ENCODE measurements around the gene ZFR2.
"Not testable (repeated sequence)": the region's sequence is repeated elsewhere in the genome, so short reads cannot be mapped to it uniquely, and the experiment has no call there.

The ZFR2 gene

GRCh38 chr19:3874695-3875094 lies 5.9 kb upstream of the ZFR2 start:
- not testable (repeated sequence) for DNase-seq (ENCODE audit: low read depth in 2 of 2)

- no peak for DNase-seq (ENCODE audit: low read depth in 2 of 2)
Measured at GRCh38 chr19:3873151-3873550, 4.3 kb upstream of the ZFR2 start.

- DNase-seq (ENCODE audit: low read depth in 2 of 2), result no peak
Measured at GRCh38 chr19:3867971-3868769, 668 bp downstream of the ZFR2 start.

GRCh38 chr19:3866910-3867638 lies 1.8 kb downstream of the ZFR2 start:
- DNase-seq (ENCODE audit: low read depth in 2 of 2), result no peak

- DNase-seq (ENCODE audit: low read depth in 2 of 2), result no peak
Measured at GRCh38 chr19:3863648-3864047, 5.2 kb downstream of the ZFR2 start.

GRCh38 chr19:3862826-3863500 lies 5.9 kb downstream of the ZFR2 start:
- DNase-seq (ENCODE audit: low read depth in 2 of 2), result no peak

- DNase-seq (ENCODE audit: low read depth in 2 of 2), result no peak
Measured at GRCh38 chr19:3860499-3860898, 8.3 kb downstream of the ZFR2 start.

GRCh38 chr19:3857449-3858003 lies 11.3 kb downstream of the ZFR2 start:
- DNase-seq (ENCODE audit: low read depth in 2 of 2), result no peak

- DNase-seq (ENCODE audit: low read depth in 2 of 2), result no peak
Measured at GRCh38 chr19:3855320-3855719, 13.5 kb downstream of the ZFR2 start.

- DNase-seq (ENCODE audit: low read depth in 2 of 2), result peak in 1 of 2 donors; percentile 3
Measured at GRCh38 chr19:3852614-3853254, 16.1 kb downstream of the ZFR2 start.

- no peak for DNase-seq (ENCODE audit: low read depth in 2 of 2)
Measured at GRCh38 chr19:3852177-3852511, 16.7 kb downstream of the ZFR2 start.

- no peak for DNase-seq (ENCODE audit: low read depth in 2 of 2)
Measured at GRCh38 chr19:3851254-3852176, 17.3 kb downstream of the ZFR2 start.

- no peak for DNase-seq (ENCODE audit: low read depth in 2 of 2)
Measured at GRCh38 chr19:3850320-3850972, 18.4 kb downstream of the ZFR2 start.

GRCh38 chr19:3849787-3850186 lies 19.1 kb downstream of the ZFR2 start:
- DNase-seq (ENCODE audit: low read depth in 2 of 2), result no peak

GRCh38 chr19:3849092-3849491 lies 19.7 kb downstream of the ZFR2 start:
- DNase-seq (ENCODE audit: low read depth in 2 of 2), result peak in 1 of 2 donors; percentile 27

- DNase-seq (ENCODE audit: low read depth in 2 of 2), result no peak
Measured at GRCh38 chr19:3844596-3844995, 24.2 kb downstream of the ZFR2 start.

- DNase-seq (ENCODE audit: low read depth in 2 of 2), result no peak
Measured at GRCh38 chr19:3842948-3843347, 25.9 kb downstream of the ZFR2 start.

- no peak for DNase-seq (ENCODE audit: low read depth in 2 of 2)
Measured at GRCh38 chr19:3840804-3841203, 28.0 kb downstream of the ZFR2 start.

- no peak for DNase-seq (ENCODE audit: low read depth in 2 of 2)
Measured at GRCh38 chr19:3839941-3840340, 28.9 kb downstream of the ZFR2 start.

- DNase-seq (ENCODE audit: low read depth in 2 of 2), result no peak
Measured at GRCh38 chr19:3838661-3839060, 30.2 kb downstream of the ZFR2 start.

All from stimulated activated CD4-positive, alpha-beta T cell treated with anti-CD3 and anti-CD28 coated beads, Interleukin-1b, Interleukin-23, amount 100 ng/mL, for 1 hour (primary cell).